Keratinocyte (primary cell): Measurements from ENCODE around the gene SCAPER. TPM values are rescaled to one million over a fixed set of nuclear protein-coding genes. Genes with fewer than 3 reads are reported as not detected.

Experiments used
- DNase-seq: peaks from one replicate; pipeline ENCODE4 v3.0.0-alpha.2; 2011; ENCODE audit warnings: low read depth, missing footprints, low spot score
- FAIRE-seq: peaks from 2 replicates; lab custom pipeline; 2011; peaks lifted over from hg19 to GRCh38; lab: Jason Lieb, UNC
- H2AFZ ChIP-seq: 2 replicates; pipeline ENCODE4 v1.6.0; 2012; ENCODE audit warnings: low read length, control low read depth, inconsistent platforms; ENCODE audit not compliant: control insufficient read depth
- H3K27ac ChIP-seq: 2 replicates; pipeline ENCODE4 v1.5.1; 2011; ENCODE audit warnings: low read length; ENCODE audit not compliant: control insufficient read depth, insufficient read depth
- H3K27me3 ChIP-seq: 3 replicates; pipeline ENCODE4 v1.6.0; 2011; ENCODE audit warnings: low read length; ENCODE audit not compliant: control insufficient read depth, insufficient read depth; ENCODE audit errors: extremely low read depth
- H3K36me3 ChIP-seq, 2 experiments: 2 replicates in 1 of 2; 3 replicates in 1 of 2; pipeline ENCODE4 v1.5.1; 2011; ENCODE audit warnings: low read length in 2 of 2, mild to moderate bottlenecking in 1 of 2; ENCODE audit not compliant: control insufficient read depth in 2 of 2, insufficient read depth in 2 of 2; ENCODE audit errors: extremely low read depth in 1 of 2
- H3K4me1 ChIP-seq: 3 replicates; pipeline ENCODE4 v1.5.1; 2011; ENCODE audit warnings: low read length; ENCODE audit not compliant: control insufficient read depth, insufficient read depth; ENCODE audit errors: extremely low read depth
- H3K4me2 ChIP-seq: 3 replicates; pipeline ENCODE4 v1.6.0; 2011; ENCODE audit warnings: low read depth, low read length; ENCODE audit not compliant: control insufficient read depth, insufficient read depth; ENCODE audit errors: extremely low read depth
- H3K4me3 ChIP-seq, 3 experiments: fragments of 200-600 bp in 1 of 3; sonication (generic) in 1 of 3; 2 replicates in 2 of 3; 3 replicates in 1 of 3; pipeline ENCODE4 v1.5.1; 2011 to 2016; ENCODE audit warnings: low read length in 3 of 3, mild to moderate bottlenecking in 3 of 3, control low read depth in 2 of 3, inconsistent platforms in 1 of 3, low read depth in 1 of 3, mixed read lengths in 1 of 3, mixed run types in 1 of 3, moderate library complexity in 1 of 3; ENCODE audit not compliant: control insufficient read depth in 2 of 3, insufficient read depth in 2 of 3; ENCODE audit errors: extremely low read depth in 1 of 3
- H3K79me2 ChIP-seq: 2 replicates; pipeline ENCODE4 v1.6.0; 2012; ENCODE audit warnings: low read length; ENCODE audit not compliant: control insufficient read depth, insufficient read depth
- H3K9ac ChIP-seq: 3 replicates; pipeline ENCODE4 v1.6.0; 2011; ENCODE audit warnings: low read length; ENCODE audit not compliant: control insufficient read depth, insufficient read depth; ENCODE audit errors: extremely low read depth
- H3K9me1 ChIP-seq: 3 replicates; pipeline ENCODE4 v1.6.0; 2011; ENCODE audit warnings: low read length; ENCODE audit not compliant: control insufficient read depth, insufficient read depth; ENCODE audit errors: extremely low read depth
- H3K9me3 ChIP-seq: 2 replicates; pipeline ENCODE4 v1.5.1; 2012; ENCODE audit warnings: low read depth, low read length; ENCODE audit not compliant: control insufficient read depth
- H4K20me1 ChIP-seq: 3 replicates; pipeline ENCODE4 v1.6.0; 2011; ENCODE audit warnings: low read length; ENCODE audit not compliant: control insufficient read depth, insufficient read depth; ENCODE audit errors: extremely low read depth
- CTCF ChIP-seq, 3 experiments: IDR thresholded peaks in 1 of 3; conservative IDR thresholded peaks in 1 of 3; optimal IDR thresholded peaks in 1 of 3; 2 replicates in 2 of 3; 3 replicates in 1 of 3; pipeline versions ENCODE3 to v1.5.1; 2011; ENCODE audit warnings: low read length in 3 of 3, mild to moderate bottlenecking in 3 of 3, moderate library complexity in 2 of 3, control low read depth in 1 of 3, inconsistent platforms in 1 of 3; ENCODE audit not compliant: insufficient read depth in 2 of 3; ENCODE audit errors: extremely low read depth in 1 of 3
- EZH2 ChIP-seq: IDR thresholded peaks from one replicate; pipeline ENCODE4 v1.6.1; 2012; ENCODE audit warnings: inconsistent platforms, mild to moderate bottlenecking, low read length, moderate library complexity
- dilution Hi-C: fragments of 300-500 bp; cut with MboI; formaldehyde crosslinking; loops from one replicate; pipeline ENCODE4 v1.7.0; 2020; ENCODE audit warnings: low sequenced_read_pairs; ENCODE audit not compliant: extremely low pct_ligation_motif_present
- polyA plus RNA-seq, 5 experiments: library from polyadenylated mRNA; depleted of rRNA in 3 of 5; stranded (reverse) in 3 of 5; stranded (forward) in 1 of 5; unstranded in 1 of 5; fragments of >200 nt; gene quantifications; 1 replicate in 1 of 5; 2 replicates in 3 of 5; 3 replicates in 1 of 5; pipeline versions ENCODE4 v1.2.1 to v1.2.3, GENCODE V29; 2011 to 2012; ENCODE audit warnings: missing spikeins in 2 of 5, low read depth in 1 of 5, low replicate concordance in 1 of 5

Gene SCAPER
- polyA plus RNA-seq, 1 donor (not counting 4 experiments of a cell fraction or from before 2014, with no cell fraction given) = 5.2 TPM

GRCh38 chr15:76863693-76864092, 41.4 kb downstream of the SCAPER start:
- TF ChIP-seq CTCF (optimal IDR thresholded peaks at IDR 0.05 in 1 of 3, IDR thresholded peaks at IDR 0.05 in 1 of 3, conservative IDR thresholded peaks at IDR 0.05 in 1 of 3; ENCODE audit: extremely low read depth in 1 of 3, insufficient read depth in 2 of 3, low read length in 3 of 3) (no peak), EZH2 (no peak)
- no peaks in the 10 kb centered on the region for H4K20me1 ChIP-seq
- no peaks in the 10 kb centered on the region for H3K9me1 ChIP-seq
- H3K4me1 ChIP-seq = no peaks in the 10 kb centered on the region
- no peaks in the 10 kb centered on the region for H3K27me3 ChIP-seq
- H3K9ac ChIP-seq = no peak overlapping the region
- no peak for DNase-seq
- dilution Hi-C loops = no loop called here
- no peak overlapping the region for H3K27ac ChIP-seq
- no peak for FAIRE-seq
- H3K36me3 ChIP-seq = no peaks in the 10 kb centered on the region
- no peak overlapping the region for H3K4me3 ChIP-seq
- no peak overlapping the region for H2AFZ ChIP-seq
- no peak overlapping the region for H3K4me2 ChIP-seq
- H3K79me2 ChIP-seq = no peaks in the 10 kb centered on the region
- H3K9me3 ChIP-seq = no peaks in the 10 kb centered on the region

GRCh38 chr15:76863123-76863522, 42.0 kb downstream of the SCAPER start:
- FAIRE-seq (no peak), DNase-seq (no peak)
- no peak for TF ChIP-seq CTCF (optimal IDR thresholded peaks at IDR 0.05 in 1 of 3, IDR thresholded peaks at IDR 0.05 in 1 of 3, conservative IDR thresholded peaks at IDR 0.05 in 1 of 3; ENCODE audit: extremely low read depth in 1 of 3, insufficient read depth in 2 of 3, low read length in 3 of 3)
- Histone ChIP-seq H3K27me3 (no peaks in the 10 kb centered on the region), H3K4me1 (no peaks in the 10 kb centered on the region), H3K27ac (no peak overlapping the region), H3K36me3 (no peaks in the 10 kb centered on the region), H3K9ac (no peak overlapping the region), H3K4me2 (no peak overlapping the region), H2AFZ (no peak overlapping the region), H3K4me3 (no peak overlapping the region), H4K20me1 (no peaks in the 10 kb centered on the region), H3K9me3 (no peaks in the 10 kb centered on the region), H3K9me1 (no peaks in the 10 kb centered on the region), H3K79me2 (no peaks in the 10 kb centered on the region)
- dilution Hi-C loops = no loop called here
